GM10847 (cell line): ENCODE results near the gene CYSRT1.

Experiments
- POLR2A ChIP-seq: IDR thresholded peaks from 2 replicates; pipeline ENCODE4 v1.6.1; 2011; ENCODE audit not compliant: insufficient read length; ENCODE audit errors: extremely low read depth

CYSRT1 gene

DNA sequence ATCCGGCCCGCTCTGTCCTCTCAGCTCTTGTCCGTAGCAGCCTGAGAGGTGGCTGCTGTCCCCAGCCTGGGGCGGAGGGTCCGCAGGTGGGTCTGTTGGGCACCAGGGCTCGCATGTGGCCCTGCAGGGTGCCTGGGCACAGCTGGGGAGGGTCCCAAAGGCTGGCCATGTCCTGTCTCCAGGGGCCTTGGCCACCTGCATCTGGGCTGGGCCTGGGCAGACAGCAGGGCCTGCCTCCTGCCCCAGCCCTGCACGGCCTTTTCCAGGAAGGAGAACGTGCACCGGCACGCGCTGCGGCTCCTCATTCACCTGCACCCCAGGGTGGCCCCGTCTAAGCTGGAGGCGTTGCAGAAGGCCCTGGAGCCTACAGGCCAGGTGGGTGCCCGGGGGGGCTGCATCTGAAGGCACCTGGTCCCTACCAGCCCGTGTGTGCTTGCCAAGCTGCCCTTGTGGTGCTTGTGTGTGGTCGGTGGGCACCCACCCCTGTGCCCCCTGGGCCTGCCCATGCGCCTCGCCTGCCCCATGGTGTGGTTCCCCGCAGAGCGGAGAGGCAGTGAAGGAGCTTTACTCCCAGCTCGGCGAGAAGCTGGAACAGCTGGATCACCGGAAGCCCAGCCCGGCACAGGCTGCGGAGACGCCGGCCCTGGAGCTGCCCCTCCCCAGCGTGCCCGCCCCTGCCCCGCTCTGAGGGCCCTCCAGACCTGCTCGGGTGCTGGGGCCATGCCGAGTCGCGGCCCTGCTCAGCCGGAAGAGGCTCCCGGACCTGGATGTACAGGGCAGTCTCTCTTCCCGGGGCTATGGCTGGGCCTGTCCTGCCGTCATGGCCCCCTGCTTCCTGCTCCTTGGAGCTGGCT is 47.5 kb downstream of the CYSRT1 start:
- no peak for TF ChIP-seq POLR2A

DNA sequence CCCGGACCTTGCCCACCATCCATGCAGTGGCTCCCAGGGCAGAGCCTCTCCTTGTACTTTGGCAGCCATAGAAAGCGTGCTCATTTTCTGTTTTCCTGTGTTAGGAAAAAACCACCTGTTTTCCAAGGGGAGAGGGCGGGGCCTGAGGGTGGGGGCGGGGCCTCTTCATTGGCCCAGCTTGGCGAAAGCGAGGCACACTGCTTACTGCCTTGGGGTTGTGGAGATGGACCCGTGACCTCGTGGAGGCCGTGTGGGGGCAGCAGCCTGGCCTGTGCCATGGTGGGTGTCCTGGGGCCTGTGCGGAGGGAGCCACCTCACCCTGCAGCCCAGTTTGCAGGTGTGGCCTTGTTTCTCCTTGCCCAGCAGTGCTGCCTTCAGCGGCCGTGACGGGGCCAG is 48.1 kb downstream of the CYSRT1 start:
- no peak for TF ChIP-seq POLR2A

DNA sequence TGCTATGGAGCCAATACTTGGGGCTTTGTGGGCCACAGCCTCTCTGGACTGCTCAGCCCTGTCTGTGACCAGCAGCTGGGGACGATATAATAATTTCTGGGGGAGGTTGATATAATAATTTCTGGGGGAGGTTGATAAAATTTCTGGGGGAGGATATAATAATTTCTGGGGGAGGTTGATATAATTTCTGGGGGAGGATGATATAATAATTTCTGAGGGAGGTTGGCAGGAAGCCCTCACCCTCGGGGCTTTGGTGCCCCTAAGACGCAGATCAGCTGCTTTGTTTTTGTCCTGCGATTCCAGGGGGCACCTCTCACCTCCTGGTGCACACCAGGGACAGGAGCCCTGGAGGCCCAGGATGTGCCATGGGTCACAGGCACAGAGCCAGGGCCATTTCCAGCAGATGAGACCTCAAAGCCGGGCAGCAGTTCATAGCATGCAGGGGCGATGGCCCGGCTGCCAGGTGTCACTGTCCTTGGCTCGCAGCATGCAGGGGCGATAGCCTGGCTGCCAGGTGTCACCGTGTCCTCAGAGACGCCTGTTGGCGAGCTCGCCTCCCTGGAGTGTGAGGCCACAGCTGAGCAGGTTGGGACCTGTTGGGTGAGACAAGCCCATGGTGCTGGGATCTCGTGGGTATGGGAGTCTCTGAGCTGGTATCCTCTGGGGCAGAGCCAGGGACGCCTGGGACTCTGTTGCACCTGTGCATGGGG is 48.8 kb downstream of the CYSRT1 start:
- TF ChIP-seq POLR2A, result no peak

- TF ChIP-seq POLR2A, result no peak
Observed at GRCh38 chr9:137275203-137275587, 50.2 kb downstream of the CYSRT1 start.
